Neuron (in vitro differentiated cells): ENCODE data around the gene PARN.
"Not testable (repeated sequence)": the region's sequence is repeated elsewhere in the genome, so short reads cannot be mapped to it uniquely, and the experiment has no call there.

Experiments used
- H2AFZ ChIP-seq: one replicate; pipeline ENCODE4 v1.6.1; 2013; ENCODE audit warnings: low read depth, mild to moderate bottlenecking, inconsistent platforms, low read length, moderate library complexity
- H3K27me3 ChIP-seq: one replicate; pipeline ENCODE4 v1.6.1; 2013; ENCODE audit warnings: low read length; ENCODE audit not compliant: insufficient read depth
- H3K36me3 ChIP-seq: one replicate; pipeline ENCODE4 v1.6.1; 2013; ENCODE audit warnings: low read length; ENCODE audit not compliant: insufficient read depth
- H3K4me1 ChIP-seq: one replicate; pipeline ENCODE4 v1.6.1; 2013; ENCODE audit warnings: low read length; ENCODE audit not compliant: insufficient read depth
- H3K4me3 ChIP-seq: 2 replicates; pipeline ENCODE4 v1.5.1; 2013; ENCODE audit warnings: mild to moderate bottlenecking, low read length, moderate library complexity
- H3K9me3 ChIP-seq: one replicate; pipeline ENCODE4 v1.6.1; 2013; ENCODE audit warnings: low read length

PARN gene

GRCh38 chr16:14641926-14642325 is 11.9 kb upstream of the PARN start:
- Histone ChIP-seq H3K4me1 (no peaks in the 10 kb centered on the region), H3K36me3 (peaks cover 42% of the 10 kb centered on the region), H3K27me3 (no peaks in the 10 kb centered on the region), H3K9me3 (no peaks in the 10 kb centered on the region), H2AFZ (no peak overlapping the region), H3K4me3 (no peak overlapping the region)

- Histone ChIP-seq H3K9me3 (no peaks in the 10 kb centered on the region), H2AFZ (no peak overlapping the region), H3K27me3 (no peaks in the 10 kb centered on the region), H3K4me3 (no peak overlapping the region), H3K36me3 (peaks cover 40% of the 10 kb centered on the region), H3K4me1 (no peaks in the 10 kb centered on the region)
These were observed 11.1 kb upstream of the PARN start for GRCh38 chr16:14641206-14641605.

- peaks cover 35% of the 10 kb centered on the region for H3K36me3 ChIP-seq
- no peak overlapping the region for H2AFZ ChIP-seq
- no peaks in the 10 kb centered on the region for H3K27me3 ChIP-seq
- no peaks in the 10 kb centered on the region for H3K4me1 ChIP-seq
- no peak overlapping the region for H3K4me3 ChIP-seq
- H3K9me3 ChIP-seq: no peaks in the 10 kb centered on the region
These were observed 10.5 kb upstream of the PARN start for GRCh38 chr16:14640538-14640937.

- H3K27me3 ChIP-seq, H3K9me3 ChIP-seq, H2AFZ ChIP-seq, H3K4me3 ChIP-seq: not testable (repeated sequence)
- Histone ChIP-seq H3K36me3 (peaks cover 20% of the 10 kb centered on the region), H3K4me1 (peaks cover 13% of the 10 kb centered on the region)
These were observed 6.8 kb upstream of the PARN start for GRCh38 chr16:14636951-14637240.

- not testable (repeated sequence) for H3K4me3 ChIP-seq, H2AFZ ChIP-seq, H3K27me3 ChIP-seq, H3K9me3 ChIP-seq
- Histone ChIP-seq H3K36me3 (peaks cover 20% of the 10 kb centered on the region), H3K4me1 (peaks cover 13% of the 10 kb centered on the region)
These were observed 6.3 kb upstream of the PARN start for GRCh38 chr16:14636179-14636950.

- Histone ChIP-seq H3K4me1 (peaks cover 13% of the 10 kb centered on the region), H3K4me3 (no peak overlapping the region), H3K36me3 (peaks cover 14% of the 10 kb centered on the region), H3K27me3 (no peaks in the 10 kb centered on the region), H2AFZ (no peak overlapping the region), H3K9me3 (no peaks in the 10 kb centered on the region)
These were observed 5.5 kb upstream of the PARN start for GRCh38 chr16:14635395-14636165.

- H2AFZ ChIP-seq: no peak overlapping the region
- H3K9me3 ChIP-seq: no peaks in the 10 kb centered on the region
- H3K4me3 ChIP-seq: peak overlapping the region; percentile 76
- no peaks in the 10 kb centered on the region for H3K27me3 ChIP-seq
- H3K36me3 ChIP-seq: peaks cover 9% of the 10 kb centered on the region
- peaks cover 17% of the 10 kb centered on the region for H3K4me1 ChIP-seq
These were observed 4.3 kb upstream of the PARN start for GRCh38 chr16:14634389-14634725.

GRCh38 chr16:14632693-14633569 is 2.9 kb upstream of the PARN start, which contains the start of gene BFAR:
Gene BFAR (plus strand): TSS chr16:14632951. CDS start chr16:14644347, 11,396 bp downstream.
- Histone ChIP-seq H3K9me3 (no peaks in the 10 kb centered on the region), H3K27me3 (no peaks in the 10 kb centered on the region), H2AFZ (peak within 1 kb of the TSS; percentile 6), H3K4me1 (peaks cover 26% of the 10 kb centered on the region), H3K36me3 (peaks cover 4% of the 10 kb centered on the region), H3K4me3 (peak within 1 kb of the TSS; percentile 76)

GRCh38 chr16:14630620-14631330 is 715 bp upstream of the PARN start:
- peaks cover 26% of the 10 kb centered on the region for H3K4me1 ChIP-seq
- H3K4me3 ChIP-seq: peak overlapping the region; percentile 94

GRCh38 chr16:14629612-14629918 is 495 bp downstream of the PARN start:
- Histone ChIP-seq H2AFZ (peak overlapping the region; percentile 11), H3K4me3 (peak overlapping the region; percentile 94), H3K9me3 (no peaks in the 10 kb centered on the region), H3K27me3 (no peaks in the 10 kb centered on the region), H3K4me1 (peaks cover 22% of the 10 kb centered on the region), H3K36me3 (peaks cover 28% of the 10 kb centered on the region)

More at GRCh38 chr16:14630620-14631330, 715 bp upstream of the PARN start:
- not testable (repeated sequence) for H3K27me3 ChIP-seq, H3K9me3 ChIP-seq
- Histone ChIP-seq H2AFZ (peak overlapping the region; percentile 11), H3K36me3 (peaks cover 20% of the 10 kb centered on the region)

- Histone ChIP-seq H3K9me3 (no peaks in the 10 kb centered on the region), H3K4me3 (peak overlapping the region; percentile 94), H3K36me3 (peaks cover 33% of the 10 kb centered on the region), H3K4me1 (peaks cover 17% of the 10 kb centered on the region), H2AFZ (peak overlapping the region; percentile 11), H3K27me3 (no peaks in the 10 kb centered on the region)
These were observed 1.1 kb downstream of the PARN start for GRCh38 chr16:14628806-14629611.

GRCh38 chr16:14627078-14627477 is 3.0 kb downstream of the PARN start:
- H2AFZ ChIP-seq: no peak overlapping the region
- H3K27me3 ChIP-seq: no peaks in the 10 kb centered on the region
- H3K36me3 ChIP-seq: peaks cover 44% of the 10 kb centered on the region

More at GRCh38 chr16:14627078-14627477, 3.0 kb downstream of the PARN start:
- no peak overlapping the region for H3K4me3 ChIP-seq
- H3K9me3 ChIP-seq: no peaks in the 10 kb centered on the region
- H3K4me1 ChIP-seq: peaks cover 15% of the 10 kb centered on the region
